NCI-H1417 (cell line): ENCODE measurements around the gene MOB3A.
"Not testable (repeated sequence)": the region's sequence is repeated elsewhere in the genome, so short reads cannot be mapped to it uniquely, and the experiment has no call there.

Experiments
- DNase-seq, 3 experiments: peaks; one replicate each; lab custom pipeline; 2025; lab: John Stamatoyannopoulos, UW

MOB3A gene

GRCh38 chr19:2096034-2096479 lies at the start of gene MOB3A:
MOB3A (minus strand) TSS chr19:2096326; CDS start chr19:2078560, 17,766 bp downstream.
- peak; percentile 97 to 100 (median 99) for DNase-seq

- no peak for DNase-seq
These were observed 49.7 kb upstream of the MOB3A start for GRCh38 chr19:2145831-2146241.

GRCh38 chr19:2144190-2144589 lies 48.1 kb upstream of the MOB3A start:
- no peak for DNase-seq

- DNase-seq = no peak
These were observed 46.2 kb upstream of the MOB3A start for GRCh38 chr19:2142173-2142829.

GRCh38 chr19:2140138-2140569 lies 44.0 kb upstream of the MOB3A start:
- no peak for DNase-seq

GRCh38 chr19:2139385-2140137 lies 43.4 kb upstream of the MOB3A start:
- no peak for DNase-seq

- DNase-seq = no peak
These were observed 42.1 kb upstream of the MOB3A start for GRCh38 chr19:2138061-2138728.

- no peak for DNase-seq
These were observed 40.7 kb upstream of the MOB3A start for GRCh38 chr19:2136796-2137195.

- DNase-seq = peak in 2 of 3 experiments; percentile 14 to 27
These were observed 39.6 kb upstream of the MOB3A start for GRCh38 chr19:2135474-2136402.

- DNase-seq = no peak
These were observed 36.8 kb upstream of the MOB3A start for GRCh38 chr19:2132731-2133490.

- no peak for DNase-seq
These were observed 36.1 kb upstream of the MOB3A start for GRCh38 chr19:2132191-2132590.

- DNase-seq = not testable (repeated sequence)
These were observed 35.2 kb upstream of the MOB3A start for GRCh38 chr19:2131012-2131975.

GRCh38 chr19:2129892-2130770 lies 34.0 kb upstream of the MOB3A start:
- DNase-seq = no peak

GRCh38 chr19:2129486-2129885 lies 33.4 kb upstream of the MOB3A start:
- no peak for DNase-seq

- peak in 2 of 3 experiments; percentile 6 to 26 for DNase-seq
These were observed 32.9 kb upstream of the MOB3A start for GRCh38 chr19:2129022-2129421.

- peak in 2 of 3 experiments; percentile 54 to 71 for DNase-seq
These were observed 32.1 kb upstream of the MOB3A start for GRCh38 chr19:2128252-2128651.

GRCh38 chr19:2127758-2128157 lies 31.6 kb upstream of the MOB3A start:
- peak in 2 of 3 experiments; percentile 54 to 76 for DNase-seq

- DNase-seq = no peak
These were observed 30.9 kb upstream of the MOB3A start for GRCh38 chr19:2126879-2127518.
